ENCODE data around the gene LIN37.

Gene LIN37, protein sequence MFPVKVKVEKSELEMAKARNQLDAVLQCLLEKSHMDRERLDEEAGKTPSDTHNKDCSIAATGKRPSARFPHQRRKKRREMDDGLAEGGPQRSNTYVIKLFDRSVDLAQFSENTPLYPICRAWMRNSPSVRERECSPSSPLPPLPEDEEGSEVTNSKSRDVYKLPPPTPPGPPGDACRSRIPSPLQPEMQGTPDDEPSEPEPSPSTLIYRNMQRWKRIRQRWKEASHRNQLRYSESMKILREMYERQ

DNA sequence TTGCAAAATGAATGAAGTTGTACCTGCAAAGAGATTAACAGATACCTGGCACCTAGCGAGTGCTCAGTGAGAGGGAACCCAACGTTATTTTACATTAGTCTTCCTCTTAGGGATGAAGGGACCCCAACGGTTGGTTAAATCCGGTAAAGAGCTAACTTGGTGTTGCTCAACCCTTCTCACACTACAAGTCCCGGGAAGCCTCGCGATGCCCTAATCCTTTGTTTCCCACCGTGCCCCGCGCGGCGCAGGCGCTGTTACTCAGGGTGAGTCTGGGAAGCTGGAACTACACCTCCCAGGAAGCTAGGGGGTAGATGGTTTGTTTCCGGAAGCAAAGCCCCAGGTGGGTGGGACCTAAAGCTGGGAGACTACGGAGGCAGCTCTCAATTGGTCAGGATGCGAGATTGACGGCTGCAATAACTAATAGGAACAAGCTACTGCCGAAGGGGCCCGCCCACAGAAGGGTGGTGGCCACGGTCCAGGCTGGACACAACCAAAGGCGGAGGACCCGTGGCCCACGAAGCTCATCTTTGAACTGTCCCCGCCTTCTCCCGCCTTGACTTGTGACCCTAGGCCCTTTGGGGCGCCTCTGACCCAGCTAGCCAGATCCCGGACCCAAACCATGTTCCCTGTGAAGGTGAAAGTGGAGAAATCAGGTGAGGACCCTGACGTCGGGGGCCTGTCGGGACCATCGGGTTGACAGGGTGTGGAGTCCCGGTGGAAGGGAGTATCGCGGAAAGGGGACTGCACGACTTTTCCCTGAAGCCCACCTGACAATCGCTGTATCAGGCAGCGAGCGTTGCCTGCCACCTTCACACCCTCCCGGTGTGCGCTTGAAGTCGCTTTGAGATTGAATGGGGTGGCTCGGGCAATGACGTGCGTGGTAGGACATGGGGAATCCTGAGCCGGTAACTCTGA is at the start of gene LIN37:
LIN37 (plus strand) TSS at position 471 of the 915 bp plus-strand sequence; CDS start at position 620, 149 bp downstream.
- peak; percentile 98 for DNase-seq

GRCh38 chr19:35702223-35703012 is 46.0 kb upstream of the LIN37 start:
- peak; percentile 89 to 91 for DNase-seq

GRCh38 chr19:35703343-35703742 is 45.0 kb upstream of the LIN37 start:
- no peak for DNase-seq

GRCh38 chr19:35704218-35704617 is 44.2 kb upstream of the LIN37 start, which contains the start of gene ZBTB32:
Gene ZBTB32 (plus strand): TSS chr19:35704558. CDS start chr19:35714627, 10,069 bp downstream.
- no peak for DNase-seq

- no peak for DNase-seq
Observed at GRCh38 chr19:35708391-35708790, 40.0 kb upstream of the LIN37 start.

- DNase-seq = peak; percentile 26 to 44
Observed at GRCh38 chr19:35710784-35711723, 37.3 kb upstream of the LIN37 start.

GRCh38 chr19:35712567-35713505 is 35.5 kb upstream of the LIN37 start:
- DNase-seq = peak in 1 of 2 experiments; percentile 28

DNA sequence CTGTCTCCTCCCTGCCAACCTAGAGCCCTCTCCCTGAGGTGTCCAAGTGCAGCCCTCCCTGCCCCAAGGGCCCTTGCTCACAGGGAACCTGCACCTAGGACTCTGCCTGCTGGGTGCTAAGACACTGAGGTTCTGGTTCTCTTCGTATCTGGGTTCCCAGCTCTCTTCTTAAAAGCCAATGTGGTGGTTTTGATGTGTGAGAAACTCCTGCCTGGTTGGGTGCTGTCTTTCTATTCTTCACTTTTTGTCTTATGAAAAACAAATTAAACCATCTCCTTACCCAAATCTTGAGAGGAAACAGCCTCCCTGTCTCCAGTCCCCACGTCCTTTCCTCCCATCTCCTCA is 34.9 kb upstream of the LIN37 start:
- DNase-seq = no peak

DNA sequence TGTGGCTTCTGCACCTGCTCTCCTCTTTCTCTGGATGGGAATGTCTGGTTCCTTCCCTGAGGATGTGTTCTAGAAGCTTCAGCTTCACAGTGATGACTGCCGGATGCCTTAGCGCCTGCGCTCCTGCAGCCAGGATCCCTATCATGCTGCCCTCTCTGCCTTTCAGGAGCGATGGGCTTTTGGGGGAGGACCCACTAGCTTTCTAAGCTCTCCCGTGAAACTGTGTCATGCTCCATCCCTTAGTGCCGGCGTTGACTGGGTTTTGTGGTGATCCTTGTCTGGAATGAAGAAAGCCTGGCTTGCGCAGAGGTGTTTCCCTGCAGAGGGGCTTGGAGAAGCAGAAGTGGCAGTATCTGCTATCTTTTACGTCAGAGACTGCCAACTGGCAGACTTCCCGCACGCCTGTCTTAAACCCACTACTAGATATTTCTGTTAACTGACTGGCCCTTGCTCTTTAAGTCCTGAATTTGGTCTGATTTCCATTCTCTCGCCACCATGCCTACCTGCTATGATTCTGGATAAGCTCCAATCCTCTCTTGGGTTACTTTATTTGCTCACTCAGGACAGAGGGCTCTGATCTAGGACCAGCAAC is 34.4 kb upstream of the LIN37 start:
- no peak for DNase-seq

DNA sequence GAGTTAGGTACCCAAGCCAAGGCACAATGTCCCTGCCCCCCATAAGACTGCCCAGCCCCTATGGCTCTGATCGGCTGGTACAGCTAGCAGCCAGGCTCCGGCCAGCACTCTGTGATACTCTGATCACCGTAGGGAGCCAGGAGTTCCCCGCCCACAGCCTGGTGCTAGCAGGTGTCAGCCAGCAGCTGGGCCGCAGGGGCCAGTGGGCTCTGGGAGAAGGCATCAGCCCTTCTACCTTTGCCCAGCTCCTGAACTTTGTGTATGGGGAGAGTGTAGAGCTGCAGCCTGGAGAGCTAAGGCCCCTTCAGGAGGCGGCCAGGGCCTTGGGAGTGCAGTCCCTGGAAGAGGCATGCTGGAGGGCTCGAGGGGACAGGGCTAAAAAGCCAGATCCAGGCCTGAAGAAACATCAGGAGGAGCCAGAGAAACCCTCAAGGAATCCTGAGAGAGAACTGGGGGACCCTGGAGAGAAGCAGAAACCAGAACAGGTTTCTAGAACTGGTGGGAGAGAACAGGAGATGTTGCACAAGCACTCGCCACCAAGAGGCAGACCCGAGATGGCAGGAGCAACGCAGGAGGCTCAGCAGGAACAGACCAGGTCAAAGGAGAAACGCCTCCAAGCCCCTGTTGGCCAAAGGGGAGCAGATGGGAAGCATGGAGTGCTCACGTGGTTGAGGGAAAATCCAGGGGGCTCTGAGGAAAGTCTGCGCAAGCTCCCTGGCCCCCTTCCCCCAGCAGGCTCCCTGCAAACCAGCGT is 33.6 kb upstream of the LIN37 start:
- DNase-seq = no peak

DNA sequence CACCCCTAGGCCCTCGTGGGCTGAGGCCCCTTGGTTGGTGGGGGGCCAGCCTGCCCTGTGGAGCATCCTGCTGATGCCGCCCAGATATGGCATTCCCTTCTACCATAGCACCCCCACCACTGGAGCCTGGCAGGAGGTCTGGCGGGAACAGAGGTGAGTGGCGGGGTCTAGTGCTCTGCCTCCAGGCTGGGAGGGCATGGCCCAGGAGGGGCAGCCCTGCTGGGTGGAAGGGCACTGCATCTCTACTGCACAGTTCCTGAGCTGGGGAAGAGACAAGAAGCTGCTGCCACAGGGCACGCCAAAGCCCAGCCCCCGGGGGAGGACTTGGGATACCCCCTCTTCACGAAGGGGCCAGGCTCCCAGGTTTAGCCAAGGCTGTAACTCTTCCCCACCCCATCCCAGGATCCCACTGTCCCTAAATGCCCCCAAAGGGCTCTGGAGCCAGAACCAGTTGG is 33.0 kb upstream of the LIN37 start:
- DNase-seq = no peak

DNA sequence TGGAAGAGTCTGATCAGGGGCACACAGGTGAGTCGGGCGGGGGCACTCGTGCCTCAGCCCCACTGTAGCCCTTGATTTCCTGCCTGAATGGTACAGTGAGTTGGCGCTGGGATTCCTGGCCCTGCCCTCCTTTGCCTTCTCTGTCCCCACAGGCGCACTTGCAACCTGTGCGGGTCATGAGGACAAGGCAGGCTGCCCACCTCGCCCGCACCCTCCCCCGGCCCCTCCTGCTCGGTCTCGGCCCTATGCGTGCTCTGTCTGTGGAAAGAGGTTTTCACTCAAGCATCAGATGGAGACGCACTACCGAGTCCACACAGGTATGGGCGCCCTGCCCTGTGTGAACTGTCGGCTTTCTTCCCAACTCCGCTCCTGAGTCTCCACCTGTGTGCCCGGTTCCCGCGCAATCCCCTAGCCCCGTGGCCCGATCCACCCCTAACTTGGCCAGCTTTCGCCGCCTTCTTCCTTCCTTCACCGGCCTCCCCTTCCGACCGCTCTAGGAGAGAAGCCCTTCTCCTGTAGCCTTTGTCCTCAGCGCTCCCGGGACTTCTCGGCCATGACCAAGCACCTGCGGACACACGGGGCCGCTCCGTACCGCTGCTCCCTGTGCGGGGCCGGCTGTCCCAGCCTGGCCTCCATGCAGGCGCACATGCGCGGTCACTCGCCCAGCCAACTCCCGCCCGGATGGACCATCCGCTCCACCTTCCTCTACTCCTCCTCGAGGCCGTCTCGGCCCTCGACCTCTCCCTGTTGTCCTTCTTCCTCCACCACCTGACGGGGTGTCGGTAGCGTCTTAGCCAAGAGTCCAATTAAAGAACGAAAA is 32.2 kb upstream of the LIN37 start:
- no peak for DNase-seq

GRCh38 chr19:35716801-35717664 is 31.3 kb upstream of the LIN37 start:
- DNase-seq = peak; percentile 96 to 97

DNA sequence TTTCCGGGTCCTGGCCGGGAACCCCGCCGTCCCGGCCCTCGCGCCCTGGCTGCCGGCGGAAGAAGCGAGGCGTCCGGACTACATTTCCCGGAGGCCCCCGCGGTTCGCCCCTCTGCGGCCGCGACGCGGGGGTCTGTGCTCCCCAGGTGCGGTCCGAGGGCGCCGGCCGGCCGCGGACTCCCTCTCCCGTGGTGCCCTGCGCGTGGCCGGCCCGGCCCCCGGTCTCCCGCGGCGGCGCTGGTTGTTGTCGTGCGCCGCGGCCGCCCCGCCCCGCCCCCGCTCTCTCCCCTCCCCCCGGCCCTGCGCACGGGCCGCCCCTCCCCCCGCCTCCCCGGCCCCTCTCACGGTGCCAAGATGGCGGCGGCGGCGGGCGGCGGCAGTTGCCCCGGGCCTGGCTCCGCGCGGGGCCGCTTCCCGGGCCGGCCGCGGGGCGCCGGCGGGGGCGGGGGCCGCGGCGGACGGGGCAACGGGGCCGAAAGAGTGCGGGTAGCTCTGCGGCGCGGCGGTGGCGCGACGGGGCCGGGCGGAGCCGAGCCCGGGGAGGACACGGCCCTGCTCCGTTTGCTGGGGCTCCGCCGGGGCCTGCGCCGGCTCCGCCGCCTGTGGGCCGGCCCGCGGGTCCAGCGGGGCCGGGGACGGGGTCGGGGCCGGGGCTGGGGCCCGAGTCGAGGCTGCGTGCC is 30.6 kb upstream of the LIN37 start, which contains the start of gene KMT2B:
KMT2B (plus strand) TSS at position 339 of the 680 bp plus-strand sequence; CDS start at position 355, 16 bp downstream.
- peak in 1 of 2 experiments; percentile 48 for DNase-seq

GRCh38 chr19:35718345-35719041 is 29.9 kb upstream of the LIN37 start:
- DNase-seq = peak in 1 of 2 experiments; percentile 62

Measured in activated CD4-positive, alpha-beta T cell treated with anti-CD3 and anti-CD28 coated beads, Interleukin-2, amount 50 U/mL, for 4 hours (primary cell).